ENCODE results near the gene IQSEC2.

DNA sequence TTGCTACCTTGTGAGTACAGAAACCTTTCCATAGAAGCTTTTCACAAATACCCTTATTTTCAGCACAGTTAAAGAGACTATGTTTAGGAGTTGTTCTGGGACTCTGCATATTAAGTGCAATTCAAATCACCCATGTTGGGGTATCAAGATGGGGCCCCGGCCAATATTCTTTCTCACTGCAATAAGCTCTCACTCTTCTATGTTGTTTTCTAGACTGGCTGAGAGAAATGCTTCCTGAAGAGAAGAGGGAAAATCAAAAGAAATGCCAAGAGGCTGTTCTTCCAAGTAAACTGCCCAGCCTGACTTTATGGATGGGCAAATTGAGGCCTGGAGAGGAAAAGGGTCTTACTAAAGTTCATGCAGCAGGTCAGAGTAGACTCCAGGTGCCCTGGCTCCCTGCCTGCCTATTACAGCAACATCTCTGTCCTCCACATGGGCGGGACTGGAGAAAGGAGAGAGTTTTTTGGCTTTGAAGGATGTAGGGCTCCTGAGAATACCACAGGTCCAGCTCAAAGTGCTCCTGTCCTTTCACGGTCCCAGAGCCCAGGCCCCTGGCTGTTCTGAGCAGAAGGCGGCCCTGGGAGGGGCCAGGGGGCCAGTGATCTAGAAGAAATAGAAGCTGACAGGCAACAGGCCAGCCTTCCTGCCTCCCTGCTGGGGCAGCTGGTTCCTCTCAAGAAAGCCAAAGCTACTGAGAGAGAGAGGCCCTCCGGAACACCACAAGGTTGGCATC is 745 bp upstream of the IQSEC2 start:
- TF ChIP-seq TEAD4 (IDR thresholded peaks at IDR 0.05; ENCODE audit: low read depth, low read length) (no peak), SUZ12 (IDR thresholded peaks at IDR 0.05; ENCODE audit: low read length) (no peak), CTCF (IDR thresholded peaks at IDR 0.05; ENCODE audit: control extremely low read depth in 1 of 3, insufficient read depth in 1 of 3, low read depth in 1 of 3, low read length in 3 of 3) (no peak), POLR2A (IDR thresholded peaks at IDR 0.05; ENCODE audit: control extremely low read depth in 1 of 2, low read depth in 2 of 2, low read length in 2 of 2) (no peak), SP2 (IDR thresholded peaks at IDR 0.05; ENCODE audit: low read length) (no peak), POLR2AphosphoS5 (IDR thresholded peaks at IDR 0.05; ENCODE audit: low read depth, low read length) (no peak), JUND (IDR thresholded peaks at IDR 0.05; ENCODE audit: low read length) (no peak), EP300 (IDR thresholded peaks at IDR 0.05; ENCODE audit: borderline replicate concordance in 1 of 2, low read depth in 2 of 2, low read length in 2 of 2) (no peak), SP4 (IDR thresholded peaks at IDR 0.05; ENCODE audit: low read length) (no peak), RXRA (IDR thresholded peaks at IDR 0.05; ENCODE audit: insufficient read depth, low read depth, low read length) (no peak), TAF7 (optimal IDR thresholded peaks at IDR 0.05; ENCODE audit: borderline replicate concordance, low read depth, low read length) (no peak), NRF1 (IDR thresholded peaks at IDR 0.05; ENCODE audit: low read depth, low read length) (no peak), SAP30 (IDR thresholded peaks at IDR 0.05; ENCODE audit: insufficient read depth, insufficient replicate concordance, low read length) (no peak)
- TF ChIP-seq, protein P1, sequence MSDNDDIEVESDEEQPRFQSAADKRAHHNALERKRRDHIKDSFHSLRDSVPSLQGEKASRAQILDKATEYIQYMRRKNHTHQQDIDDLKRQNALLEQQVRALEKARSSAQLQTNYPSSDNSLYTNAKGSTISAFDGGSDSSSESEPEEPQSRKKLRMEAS (IDR thresholded peaks at IDR 0.05), result no peak

Data from H1 (cell line).